Brain microvascular endothelial cell (primary cell): ENCODE results near the gene HIF3A.
"Not testable (repeated sequence)": the region's sequence is repeated elsewhere in the genome, so short reads cannot be mapped to it uniquely, and the experiment has no call there.

Experiments used
- DNase-seq: peaks from one replicate; pipeline ENCODE4 v3.0.0-alpha.2; 2020
- H3K27ac ChIP-seq: fragments of 250-450 bp; sonication (Bioruptor Pico); 2 replicates; pipeline ENCODE4 v1.5.1; 2020; ENCODE audit warnings: mild to moderate bottlenecking, moderate library complexity
- H3K27me3 ChIP-seq: fragments of 250-450 bp; sonication (Bioruptor Pico); replicated peaks from 2 replicates; pipeline ENCODE4 v1.5.1; 2020; ENCODE audit warnings: mild to moderate bottlenecking
- H3K36me3 ChIP-seq: fragments of 250-450 bp; sonication (Bioruptor Pico); replicated peaks from 2 replicates; pipeline ENCODE4 v1.5.1; 2020; ENCODE audit warnings: mild to moderate bottlenecking
- H3K4me3 ChIP-seq: 2 replicates; pipeline ENCODE4 v1.5.1; 2011; ENCODE audit warnings: low read depth, mild to moderate bottlenecking, control low read depth, low read length, moderate library complexity
- in situ Hi-C: cut with HindIII; loops from 2 replicates; pipeline ENCODE4 v1.10.0; 2017; ENCODE audit warnings: low sequenced_read_pairs, low pct_ligation_motif_present
- TF ChIP-seq, protein P1 (sequence below): IDR thresholded peaks from 2 replicates; pipeline ENCODE4 v1.5.1; 2011; ENCODE audit warnings: low read depth, mild to moderate bottlenecking, moderate library complexity, low read length, control low read depth, inconsistent platforms; ENCODE audit errors: missing control alignments

HIF3A gene

DNA sequence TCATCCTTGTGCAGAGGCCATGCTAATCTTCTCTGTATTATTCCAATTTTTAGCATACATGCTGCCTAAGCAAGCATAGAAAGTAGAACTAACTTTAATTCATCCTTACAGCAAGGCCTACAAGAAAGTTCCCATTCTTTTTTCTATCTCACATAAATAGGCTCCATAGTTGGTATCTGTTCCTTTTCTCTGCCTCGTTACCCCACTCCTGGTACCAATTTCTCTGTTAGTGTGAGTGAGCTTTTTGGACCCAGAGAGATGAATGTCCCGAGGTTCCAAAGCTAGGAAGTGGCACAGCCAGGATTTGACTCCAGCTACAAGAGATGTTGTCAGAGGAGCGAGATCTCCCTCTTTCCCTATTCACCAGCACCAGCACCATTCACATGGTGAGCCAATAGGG lies 9.7 kb downstream of the HIF3A start:
- Histone ChIP-seq H3K4me3 (no peak overlapping the region), H3K27me3 (no peaks in the 10 kb centered on the region), H3K36me3 (no peaks in the 10 kb centered on the region), H3K27ac (no peak overlapping the region)
- in situ Hi-C loops: no loop called here
- no peak for DNase-seq
- TF ChIP-seq, protein P1, sequence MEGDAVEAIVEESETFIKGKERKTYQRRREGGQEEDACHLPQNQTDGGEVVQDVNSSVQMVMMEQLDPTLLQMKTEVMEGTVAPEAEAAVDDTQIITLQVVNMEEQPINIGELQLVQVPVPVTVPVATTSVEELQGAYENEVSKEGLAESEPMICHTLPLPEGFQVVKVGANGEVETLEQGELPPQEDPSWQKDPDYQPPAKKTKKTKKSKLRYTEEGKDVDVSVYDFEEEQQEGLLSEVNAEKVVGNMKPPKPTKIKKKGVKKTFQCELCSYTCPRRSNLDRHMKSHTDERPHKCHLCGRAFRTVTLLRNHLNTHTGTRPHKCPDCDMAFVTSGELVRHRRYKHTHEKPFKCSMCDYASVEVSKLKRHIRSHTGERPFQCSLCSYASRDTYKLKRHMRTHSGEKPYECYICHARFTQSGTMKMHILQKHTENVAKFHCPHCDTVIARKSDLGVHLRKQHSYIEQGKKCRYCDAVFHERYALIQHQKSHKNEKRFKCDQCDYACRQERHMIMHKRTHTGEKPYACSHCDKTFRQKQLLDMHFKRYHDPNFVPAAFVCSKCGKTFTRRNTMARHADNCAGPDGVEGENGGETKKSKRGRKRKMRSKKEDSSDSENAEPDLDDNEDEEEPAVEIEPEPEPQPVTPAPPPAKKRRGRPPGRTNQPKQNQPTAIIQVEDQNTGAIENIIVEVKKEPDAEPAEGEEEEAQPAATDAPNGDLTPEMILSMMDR: no peak

GRCh38 chr19:46308510-46308909 lies 11.7 kb downstream of the HIF3A start:
- Histone ChIP-seq H3K27ac (no peak overlapping the region), H3K4me3 (no peak overlapping the region), H3K36me3 (no peaks in the 10 kb centered on the region), H3K27me3 (no peaks in the 10 kb centered on the region)
- TF ChIP-seq, protein P1: no peak
- DNase-seq: no peak
- in situ Hi-C loops: no loop called here

DNA sequence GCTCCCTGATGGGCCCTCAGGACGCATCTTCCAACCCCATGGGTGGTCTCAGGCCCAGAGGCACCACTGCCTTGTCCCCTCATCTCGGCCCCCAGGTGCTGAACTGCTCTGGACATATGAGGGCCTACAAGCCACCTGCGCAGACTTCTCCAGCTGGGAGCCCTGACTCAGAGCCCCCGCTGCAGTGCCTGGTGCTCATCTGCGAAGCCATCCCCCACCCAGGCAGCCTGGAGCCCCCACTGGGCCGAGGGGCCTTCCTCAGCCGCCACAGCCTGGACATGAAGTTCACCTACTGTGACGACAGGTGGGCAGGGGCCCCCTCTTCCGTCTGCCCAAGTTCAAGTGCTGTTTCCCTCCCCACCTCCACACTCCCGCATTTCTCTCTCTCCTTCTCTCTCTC lies 12.2 kb downstream of the HIF3A start:
- H3K4me3 ChIP-seq: no peak overlapping the region
- no peaks in the 10 kb centered on the region for H3K36me3 ChIP-seq
- DNase-seq: no peak
- in situ Hi-C loops: no loop called here
- H3K27me3 ChIP-seq: no peaks in the 10 kb centered on the region
- H3K27ac ChIP-seq: no peak overlapping the region
- TF ChIP-seq, protein P1: no peak

GRCh38 chr19:46311444-46311843 lies 14.6 kb downstream of the HIF3A start:
- in situ Hi-C loops: no loop called here
- no peak overlapping the region for H3K27ac ChIP-seq
- TF ChIP-seq, protein P1: no peak
- H3K36me3 ChIP-seq: no peaks in the 10 kb centered on the region
- DNase-seq: no peak
- H3K27me3 ChIP-seq: no peaks in the 10 kb centered on the region
- no peak overlapping the region for H3K4me3 ChIP-seq

DNA sequence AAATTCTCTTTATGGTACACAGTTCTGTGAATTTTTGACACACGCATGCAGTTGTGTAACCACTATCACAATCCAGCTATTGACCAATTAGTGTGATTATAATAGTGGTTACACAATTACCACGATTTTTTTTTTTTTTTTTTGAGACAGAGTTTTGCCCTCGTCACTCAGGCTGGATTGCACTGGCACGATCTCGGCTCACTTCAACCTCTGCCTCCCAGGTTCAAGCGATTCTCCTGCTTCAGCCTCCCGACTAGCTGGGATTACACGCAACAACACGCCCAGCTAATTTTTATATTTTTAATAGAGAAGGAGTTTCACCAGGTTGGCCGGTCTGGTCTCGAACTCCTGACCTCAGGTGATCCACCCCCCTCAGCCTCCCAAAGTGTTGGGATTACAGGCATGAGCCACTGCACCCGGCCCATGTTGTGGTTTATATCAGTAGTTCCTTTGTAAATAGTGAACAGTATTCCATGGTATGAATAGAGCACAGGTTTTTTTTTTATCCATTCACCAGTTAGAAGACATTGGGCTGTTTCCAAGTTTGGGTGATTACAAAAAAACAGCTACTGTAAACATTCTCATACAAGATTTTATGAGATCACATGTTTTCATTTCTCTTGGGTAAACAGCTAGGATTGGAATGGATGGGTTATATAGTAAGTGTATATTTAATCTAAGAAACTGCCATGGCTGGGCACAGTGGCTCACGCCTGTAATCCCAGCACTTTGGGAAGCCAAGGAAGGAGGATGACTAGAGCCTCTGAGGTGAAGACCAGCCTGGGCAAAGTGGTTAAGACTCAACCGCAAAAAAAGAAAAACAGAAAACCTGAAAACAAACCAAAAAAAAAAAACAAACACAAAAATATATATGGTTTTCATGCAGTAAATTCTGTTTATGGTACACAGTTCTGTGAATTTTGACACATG lies 17.0 kb downstream of the HIF3A start:
- H3K27ac ChIP-seq, H3K4me3 ChIP-seq, H3K36me3 ChIP-seq, in situ Hi-C loops, H3K27me3 ChIP-seq: not testable (repeated sequence)
- peak; percentile 4 for DNase-seq

DNA sequence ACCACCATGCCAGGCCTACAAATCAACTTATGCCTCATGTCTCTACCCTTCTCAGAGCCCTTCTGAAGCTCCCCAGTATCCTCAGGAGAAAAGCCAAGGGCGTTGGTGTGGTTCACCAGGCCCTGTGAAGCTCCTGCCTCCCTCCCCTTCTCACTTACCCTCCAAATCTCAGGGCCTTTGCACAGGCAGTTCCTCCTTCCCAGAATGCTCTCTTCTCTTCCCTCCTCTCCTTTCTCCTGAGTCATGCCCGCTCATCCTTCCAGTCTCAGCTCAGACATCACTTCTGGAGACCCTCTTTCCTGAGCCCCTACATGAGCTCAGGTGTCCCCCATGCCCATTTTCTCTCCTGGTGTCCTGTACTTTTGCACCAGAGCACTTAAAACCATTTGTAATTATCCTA lies 20.5 kb downstream of the HIF3A start:
- Histone ChIP-seq H3K36me3 (no peaks in the 10 kb centered on the region), H3K27ac (no peak overlapping the region), H3K27me3 (no peaks in the 10 kb centered on the region), H3K4me3 (no peak overlapping the region)
- in situ Hi-C loops: no loop called here
- DNase-seq: no peak
- TF ChIP-seq, protein P1: no peak
